HG03039 (cell line): ENCODE data around the gene MEF2D.

Source experiments
- ATAC-seq: cut with Tn5 transposase; IDR thresholded peaks from one replicate; pipeline ENCODE4 v1.9.1; 2021; ENCODE audit warnings: mild to moderate bottlenecking, moderate library complexity; ENCODE audit not compliant: unreplicated experiment

Gene MEF2D

GRCh38 chr1:156502391-156502893 lies 1.9 kb upstream of the MEF2D start:
- ATAC-seq, result no peak

- ATAC-seq, result peak; percentile 38
Measured at GRCh38 chr1:156500793-156501506, 375 bp upstream of the MEF2D start.

GRCh38 chr1:156499842-156500542 lies 583 bp downstream of the MEF2D start:
- ATAC-seq, result no peak

GRCh38 chr1:156499194-156499841 lies 1.3 kb downstream of the MEF2D start:
- no peak for ATAC-seq

GRCh38 chr1:156498432-156499193 lies 2.0 kb downstream of the MEF2D start:
- ATAC-seq, result no peak

GRCh38 chr1:156497743-156498431 lies 2.7 kb downstream of the MEF2D start:
- no peak for ATAC-seq

- ATAC-seq, result no peak
Measured at GRCh38 chr1:156497078-156497742, 3.4 kb downstream of the MEF2D start.

GRCh38 chr1:156496211-156496761 lies 4.3 kb downstream of the MEF2D start:
- no peak for ATAC-seq

GRCh38 chr1:156495401-156496140 lies 5.0 kb downstream of the MEF2D start:
- no peak for ATAC-seq

GRCh38 chr1:156494309-156494895 lies 6.2 kb downstream of the MEF2D start:
- no peak for ATAC-seq

GRCh38 chr1:156493742-156494141 lies 6.8 kb downstream of the MEF2D start:
- no peak for ATAC-seq

- ATAC-seq, result no peak
Measured at GRCh38 chr1:156493154-156493631, 7.4 kb downstream of the MEF2D start.

- no peak for ATAC-seq
Measured at GRCh38 chr1:156492591-156493080, 7.9 kb downstream of the MEF2D start.

GRCh38 chr1:156492013-156492590 lies 8.5 kb downstream of the MEF2D start:
- no peak for ATAC-seq

- no peak for ATAC-seq
Measured at GRCh38 chr1:156491151-156491949, 9.2 kb downstream of the MEF2D start.

GRCh38 chr1:156490401-156491032 lies 10.1 kb downstream of the MEF2D start:
- ATAC-seq, result no peak

GRCh38 chr1:156489935-156490293 lies 10.7 kb downstream of the MEF2D start:
- ATAC-seq, result no peak
